HG03103 (cell line): ENCODE data around the gene C1orf50.
A peak's percentile ranks its signal among the peaks of the same experiment; 100 is the strongest.

Experiments
- ATAC-seq: cut with Tn5 transposase; IDR thresholded peaks from one replicate; pipeline ENCODE4 v1.9.1; 2021; ENCODE audit warnings: low read depth; ENCODE audit not compliant: unreplicated experiment

The C1orf50 gene

DNA sequence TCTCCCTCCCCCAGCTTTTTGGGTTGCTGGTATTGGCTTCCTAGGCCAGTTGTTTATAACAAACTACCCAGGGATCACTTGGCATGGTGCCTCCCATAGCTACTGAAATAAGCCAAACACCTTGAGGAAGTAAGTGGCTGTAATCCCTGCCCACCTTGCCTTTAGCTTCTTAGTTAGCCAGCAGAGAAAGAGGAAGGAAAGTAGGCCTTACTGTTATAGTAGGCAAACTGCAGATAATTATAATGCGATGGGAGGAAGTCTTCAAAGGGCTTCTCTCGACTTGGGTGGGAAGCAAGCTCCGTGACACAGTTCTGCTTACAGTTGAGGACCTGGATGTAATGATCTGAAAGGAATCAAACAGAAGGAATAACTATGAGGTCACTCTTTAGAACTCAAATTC lies 8.4 kb upstream of the C1orf50 start:
- no peak for ATAC-seq

DNA sequence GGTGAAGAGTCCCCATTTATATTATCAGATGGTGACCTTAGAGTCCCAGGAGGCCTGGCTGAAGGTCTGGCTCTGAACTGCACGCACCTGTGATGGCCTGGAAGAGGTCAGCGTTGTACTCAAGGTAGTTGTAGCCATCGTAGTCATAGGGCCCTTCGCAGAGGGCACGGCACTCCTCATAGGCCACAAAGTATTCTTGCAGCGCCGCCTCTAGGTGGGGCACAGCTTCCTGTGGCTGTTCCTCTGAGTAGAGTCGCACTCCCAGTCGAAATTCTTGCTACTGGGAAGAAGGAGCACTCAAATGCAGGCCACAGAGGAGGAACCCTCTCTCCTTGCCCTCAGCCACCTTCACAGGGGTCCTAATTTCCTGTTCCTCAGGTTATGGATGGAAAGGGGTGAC lies 7.9 kb upstream of the C1orf50 start:
- no peak for ATAC-seq

DNA sequence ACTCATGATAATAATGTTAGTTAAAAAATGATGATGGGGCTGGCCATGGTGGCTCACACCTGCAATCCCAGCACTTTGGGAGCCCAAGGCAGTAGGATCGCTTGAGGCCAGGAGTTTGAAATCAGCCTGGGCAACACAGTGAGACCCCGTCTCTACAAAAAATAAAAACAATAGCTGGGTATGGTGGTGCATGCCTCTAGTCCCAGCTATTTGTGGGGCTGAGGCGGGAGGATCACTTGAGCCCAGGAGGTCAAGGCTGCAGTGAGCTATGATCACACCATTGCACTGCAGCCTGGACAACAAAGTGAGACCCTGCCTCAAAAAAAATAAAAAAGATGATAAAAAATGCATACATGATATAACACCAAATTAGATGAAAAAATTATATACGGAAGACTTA lies 5.5 kb upstream of the C1orf50 start:
- no peak for ATAC-seq

DNA sequence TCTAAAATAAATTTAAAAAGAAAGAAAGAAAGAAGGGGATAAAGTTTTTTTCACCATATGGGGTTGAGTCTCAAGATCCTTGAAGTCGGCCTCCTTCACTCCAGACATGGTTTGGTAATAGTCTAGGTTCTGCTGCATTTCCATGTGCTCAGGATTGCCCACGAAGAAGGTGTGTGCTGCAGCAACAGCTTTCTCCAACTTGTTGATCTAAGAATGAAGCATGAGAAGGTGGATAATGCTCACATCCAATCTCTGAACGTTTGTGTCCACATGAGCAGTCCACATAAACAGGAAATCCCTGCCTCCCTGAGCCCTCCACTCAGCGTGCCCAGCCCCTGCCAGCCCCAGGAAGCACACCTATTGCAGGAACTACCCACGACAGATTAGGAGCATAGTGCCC lies 4.8 kb upstream of the C1orf50 start:
- no peak for ATAC-seq

DNA sequence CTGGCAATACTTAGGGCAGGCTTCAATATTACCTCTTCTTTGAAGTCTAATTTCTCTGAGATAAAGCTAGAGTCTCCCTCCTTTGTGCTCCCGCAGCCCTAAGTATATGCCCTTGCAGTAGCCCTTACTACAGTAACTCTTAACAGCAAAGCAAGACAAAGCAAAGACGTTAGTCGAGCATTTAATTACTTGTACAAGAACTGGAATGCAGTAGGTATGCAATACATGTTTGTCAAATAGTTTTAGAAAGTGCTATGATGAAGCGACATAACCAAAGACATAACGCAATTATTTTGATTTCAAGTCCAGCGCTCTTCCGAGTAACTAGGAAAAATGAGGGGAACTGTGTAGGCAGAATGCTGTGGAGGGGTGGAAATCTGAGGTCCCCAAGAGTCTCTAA lies 1.8 kb upstream of the C1orf50 start:
- no peak for ATAC-seq

DNA sequence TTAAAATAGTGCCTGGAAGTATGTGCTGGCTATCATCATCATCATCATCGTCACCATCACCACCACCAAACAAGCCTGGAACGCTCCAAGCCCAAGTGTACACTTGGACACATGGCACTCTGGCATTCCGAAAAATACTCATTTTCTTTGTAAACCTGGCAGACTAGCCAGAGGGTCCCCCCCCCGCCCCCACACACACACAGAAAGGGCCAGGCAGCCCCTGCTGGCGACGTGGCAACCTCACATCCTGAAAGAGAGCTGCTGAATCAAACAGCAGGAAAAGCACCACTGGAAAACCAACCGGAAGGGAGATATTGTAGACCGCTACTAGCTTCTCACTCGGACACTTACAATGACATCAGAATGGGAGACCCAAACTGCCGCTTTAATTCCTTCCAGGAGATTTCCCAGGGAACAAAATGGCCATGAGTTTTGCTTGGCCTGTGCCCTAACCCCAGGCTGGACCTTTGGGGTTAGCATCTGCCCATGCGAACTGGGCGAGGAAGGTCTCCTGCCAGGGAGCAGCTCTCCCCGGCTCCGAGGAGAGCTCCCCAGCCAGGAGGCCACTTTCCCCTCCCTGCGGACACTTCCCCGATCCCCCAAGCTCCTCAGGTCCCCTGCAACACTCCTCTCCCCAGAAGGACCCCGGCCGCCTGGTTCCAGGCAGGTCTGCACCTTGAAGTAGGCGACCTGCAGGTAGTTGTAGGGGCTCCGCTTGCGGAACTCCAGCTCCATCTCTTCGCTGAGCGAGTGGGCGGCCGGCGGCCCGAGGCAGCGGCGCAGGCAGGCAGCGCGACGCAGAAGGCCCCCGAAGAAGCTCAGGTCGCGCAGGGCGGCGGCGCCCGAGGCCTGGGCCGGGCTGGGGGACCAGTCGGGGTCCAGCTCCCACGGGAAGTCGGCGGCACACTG lies 963 bp upstream of the C1orf50 start:
- peak; percentile 17 for ATAC-seq

DNA sequence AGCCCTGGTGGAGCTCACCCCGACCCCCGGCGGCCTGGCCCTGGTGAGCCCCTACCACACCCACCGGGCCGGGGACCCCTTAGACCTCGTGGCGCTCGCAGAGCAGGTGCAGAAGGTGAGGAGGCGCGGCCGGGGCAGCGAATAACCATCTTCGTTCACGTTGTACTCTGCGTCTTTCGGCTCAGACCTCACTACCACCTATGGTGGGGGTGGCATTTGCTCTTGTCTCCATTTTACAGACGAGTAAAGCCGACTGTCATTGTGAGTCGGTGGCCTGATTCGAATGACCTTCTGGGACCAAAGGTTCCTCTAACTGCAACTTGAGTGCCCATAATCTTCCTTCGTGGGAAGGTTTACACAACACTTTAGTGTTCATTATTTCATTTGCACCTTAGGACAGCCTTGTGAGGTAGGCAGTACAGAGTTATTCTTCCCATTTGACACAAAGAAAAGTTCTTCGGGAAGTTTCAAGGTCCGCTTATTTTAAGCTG lies 506 bp downstream of the C1orf50 start:
- peak; percentile 24 for ATAC-seq

DNA sequence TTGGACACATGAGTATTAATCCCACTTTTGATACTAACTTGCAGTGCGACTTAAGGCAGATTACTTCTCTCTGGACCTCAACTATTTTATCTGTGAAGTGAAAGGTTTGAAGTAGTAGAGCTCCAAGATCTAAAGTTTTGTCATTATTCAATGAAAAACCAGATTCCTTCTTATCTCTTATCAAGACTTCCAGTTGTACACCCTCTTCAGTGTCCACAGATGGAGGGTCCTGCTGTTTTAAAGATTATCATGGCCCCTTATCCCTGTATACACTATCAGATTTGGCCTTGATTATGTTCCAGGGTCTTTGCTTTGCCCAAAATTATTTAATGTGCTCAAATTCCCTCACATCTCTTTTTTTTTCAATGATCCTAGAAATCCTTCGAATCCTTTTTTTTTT lies 1.1 kb downstream of the C1orf50 start:
- no peak for ATAC-seq

DNA sequence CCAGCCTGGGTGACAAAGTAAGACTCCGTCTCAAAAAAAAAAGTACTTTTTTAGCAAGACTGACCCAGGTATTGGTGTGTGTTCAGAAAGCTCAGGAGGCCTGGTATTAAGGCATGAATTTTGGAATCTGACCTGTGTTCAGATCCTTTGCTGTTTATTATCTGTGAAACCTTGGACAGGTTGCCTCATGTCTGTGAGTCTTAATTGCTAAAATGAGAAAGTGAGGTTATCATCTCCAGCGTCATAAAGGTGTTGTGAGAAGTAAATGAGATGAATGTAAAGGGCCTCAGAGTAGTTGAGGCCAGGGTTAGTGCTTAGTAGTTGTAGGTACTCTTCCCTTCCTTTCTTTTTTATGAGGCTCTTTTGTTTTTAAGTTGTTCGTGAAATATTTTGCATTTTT lies 2.8 kb downstream of the C1orf50 start:
- ATAC-seq, result no peak

DNA sequence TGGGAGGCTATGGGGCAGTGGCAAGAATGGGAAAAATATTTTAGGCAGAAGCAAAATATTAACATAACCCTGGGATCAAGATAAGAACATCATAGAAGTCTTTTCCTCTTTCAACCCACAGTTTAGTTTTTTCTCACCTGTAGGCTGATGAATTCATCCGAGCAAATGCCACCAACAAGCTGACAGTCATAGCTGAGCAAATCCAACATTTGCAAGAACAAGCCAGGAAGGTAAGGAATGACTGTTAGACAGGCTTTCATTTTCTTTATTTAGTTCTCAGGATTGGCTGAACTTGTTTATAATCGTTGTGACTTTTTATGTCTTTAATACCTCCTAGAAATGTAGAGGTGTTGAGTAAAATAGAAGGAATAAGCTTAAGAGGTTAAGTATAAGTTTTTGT lies 6.4 kb downstream of the C1orf50 start:
- ATAC-seq, result no peak

DNA sequence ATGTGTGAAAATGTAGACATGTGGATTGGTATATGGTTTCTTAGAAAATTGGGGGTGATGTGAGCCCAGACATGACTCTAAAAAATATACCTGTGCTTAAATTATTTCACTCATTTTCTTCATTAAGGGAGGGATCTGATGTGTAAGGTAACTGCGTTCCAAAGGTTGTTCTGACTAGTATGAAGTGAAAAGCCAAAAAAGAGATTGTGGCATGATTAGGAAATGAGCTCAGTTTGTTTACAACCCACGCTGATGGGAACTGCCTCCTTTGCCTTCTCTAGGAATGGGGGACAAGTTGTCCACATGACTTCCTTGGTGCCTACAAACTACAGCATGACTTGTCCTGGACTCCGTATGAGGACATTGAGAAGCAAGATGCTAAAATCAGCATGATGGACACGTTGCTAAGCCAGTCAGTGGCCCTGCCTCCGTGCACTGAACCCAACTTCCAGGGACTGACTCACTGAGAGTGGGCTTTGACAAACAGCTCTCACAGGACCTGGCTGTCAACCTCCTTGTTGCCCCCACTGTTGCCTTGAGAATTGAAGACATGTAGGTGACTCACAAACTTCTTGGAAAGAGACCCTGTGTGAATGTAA lies 8.0 kb downstream of the C1orf50 start:
- no peak for ATAC-seq

DNA sequence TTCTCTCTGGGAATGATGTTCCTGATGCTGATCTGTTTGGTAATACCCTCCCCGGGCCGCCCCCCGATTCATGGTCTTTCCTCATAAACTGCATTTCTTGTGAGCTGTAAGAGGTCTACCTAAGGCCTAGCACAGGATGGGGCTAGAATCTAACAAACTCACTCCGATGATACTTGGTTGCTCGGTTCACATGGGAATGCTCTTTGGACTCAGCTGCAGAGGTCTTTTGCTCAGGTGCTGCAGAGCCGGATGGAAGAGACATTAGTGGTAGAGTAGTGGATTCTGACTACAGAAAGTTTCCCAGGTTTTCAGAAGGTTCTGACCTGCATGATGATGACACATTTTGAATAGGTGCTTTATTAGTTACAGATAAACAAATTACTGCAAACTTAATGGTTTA lies 9.5 kb downstream of the C1orf50 start:
- ATAC-seq, result no peak

DNA sequence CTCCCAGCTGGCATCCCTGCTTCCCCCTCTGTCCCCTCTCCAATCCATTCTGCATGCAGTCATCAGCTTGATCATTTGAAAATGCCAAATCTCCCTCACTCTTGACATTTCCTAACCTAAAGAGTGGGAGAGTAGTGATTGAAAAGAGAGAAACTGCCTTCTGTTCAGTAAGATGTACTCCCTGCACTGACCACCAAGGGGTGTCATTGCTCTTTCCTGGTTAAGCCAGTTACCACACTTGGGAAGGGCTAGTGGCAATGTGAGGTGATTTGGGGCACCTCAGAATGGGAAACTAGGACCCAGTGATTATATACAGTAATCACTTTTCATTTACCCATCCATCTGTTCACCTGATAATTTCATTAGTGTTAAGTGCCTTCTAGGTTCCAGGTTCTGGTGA lies 10.8 kb downstream of the C1orf50 start:
- ATAC-seq, result no peak

DNA sequence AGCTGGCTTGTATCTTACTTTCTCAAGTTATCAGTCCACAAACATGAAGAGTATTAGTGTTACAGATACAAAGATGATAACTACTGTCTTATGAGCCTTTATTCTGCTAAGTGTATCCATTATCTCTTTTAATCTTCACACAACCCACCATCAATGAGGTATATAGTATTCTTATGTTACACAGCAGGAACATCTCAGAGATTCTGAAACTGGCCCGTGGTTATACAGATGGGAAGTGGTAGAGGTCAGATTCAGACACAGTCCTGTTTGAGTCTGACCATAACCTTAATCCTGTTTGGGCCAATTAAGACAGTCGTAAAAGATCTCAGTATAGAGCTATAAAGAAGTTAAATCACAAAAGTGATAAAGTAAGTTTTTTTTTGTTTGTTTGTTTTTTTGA lies 12.7 kb downstream of the C1orf50 start:
- ATAC-seq, result no peak

DNA sequence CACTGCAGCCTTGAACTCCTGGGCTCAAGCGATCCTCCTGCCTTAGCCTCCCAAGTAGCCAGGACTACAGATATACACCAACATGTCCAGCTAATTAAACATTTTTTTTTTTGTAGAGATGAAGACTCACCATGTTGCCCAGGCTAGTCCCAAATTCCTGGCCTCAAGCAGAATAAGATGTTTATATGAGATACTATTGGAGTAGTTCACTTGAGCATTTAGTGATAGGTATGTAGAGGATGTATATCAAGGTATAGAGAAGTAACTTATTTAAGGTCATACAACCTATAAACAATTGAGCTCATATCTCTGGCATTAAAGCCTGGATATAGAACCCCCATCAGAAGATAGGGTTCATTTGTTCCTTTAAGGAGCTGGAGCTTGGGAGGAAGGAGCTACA lies 13.1 kb downstream of the C1orf50 start:
- ATAC-seq, result no peak

DNA sequence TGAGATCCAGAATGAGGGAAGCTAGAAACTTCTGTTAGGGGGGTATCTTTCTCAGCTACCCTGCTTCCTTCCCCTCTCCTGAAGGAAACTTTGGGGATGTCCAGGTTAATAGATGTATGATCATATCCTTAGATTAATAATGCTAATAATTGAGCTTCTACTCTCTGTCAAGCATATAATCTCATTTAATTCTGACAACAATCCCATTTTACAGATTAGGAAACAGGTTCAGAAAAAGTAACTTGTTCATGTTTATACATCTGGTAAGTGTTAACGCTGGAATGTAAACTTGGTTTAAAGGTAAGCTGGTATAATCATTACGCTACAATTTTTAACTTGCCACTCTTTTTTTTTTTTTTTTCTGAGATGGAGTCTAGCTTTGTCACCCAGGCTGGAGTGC lies 16.0 kb downstream of the C1orf50 start:
- ATAC-seq, result no peak

DNA sequence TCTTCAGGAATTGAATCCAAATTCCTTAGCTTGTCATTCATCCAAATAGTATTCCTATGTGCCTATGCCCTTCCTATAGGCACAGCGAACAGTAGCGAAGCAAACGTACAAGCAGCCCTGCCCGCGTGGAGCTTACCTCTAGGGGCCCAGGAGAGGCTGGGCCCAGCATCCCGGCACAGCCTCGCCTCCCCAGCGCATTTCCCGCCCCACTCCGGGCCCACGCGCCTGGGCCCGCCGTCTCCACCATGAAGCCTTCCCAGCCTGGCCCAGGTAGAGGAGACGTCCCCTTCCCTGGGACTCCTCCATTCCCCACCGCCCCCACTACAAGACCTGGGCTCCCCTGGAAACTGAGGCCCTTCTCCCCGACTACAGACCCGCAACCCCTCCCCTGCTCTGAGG lies 17.5 kb downstream of the C1orf50 start:
- ATAC-seq, result no peak

DNA sequence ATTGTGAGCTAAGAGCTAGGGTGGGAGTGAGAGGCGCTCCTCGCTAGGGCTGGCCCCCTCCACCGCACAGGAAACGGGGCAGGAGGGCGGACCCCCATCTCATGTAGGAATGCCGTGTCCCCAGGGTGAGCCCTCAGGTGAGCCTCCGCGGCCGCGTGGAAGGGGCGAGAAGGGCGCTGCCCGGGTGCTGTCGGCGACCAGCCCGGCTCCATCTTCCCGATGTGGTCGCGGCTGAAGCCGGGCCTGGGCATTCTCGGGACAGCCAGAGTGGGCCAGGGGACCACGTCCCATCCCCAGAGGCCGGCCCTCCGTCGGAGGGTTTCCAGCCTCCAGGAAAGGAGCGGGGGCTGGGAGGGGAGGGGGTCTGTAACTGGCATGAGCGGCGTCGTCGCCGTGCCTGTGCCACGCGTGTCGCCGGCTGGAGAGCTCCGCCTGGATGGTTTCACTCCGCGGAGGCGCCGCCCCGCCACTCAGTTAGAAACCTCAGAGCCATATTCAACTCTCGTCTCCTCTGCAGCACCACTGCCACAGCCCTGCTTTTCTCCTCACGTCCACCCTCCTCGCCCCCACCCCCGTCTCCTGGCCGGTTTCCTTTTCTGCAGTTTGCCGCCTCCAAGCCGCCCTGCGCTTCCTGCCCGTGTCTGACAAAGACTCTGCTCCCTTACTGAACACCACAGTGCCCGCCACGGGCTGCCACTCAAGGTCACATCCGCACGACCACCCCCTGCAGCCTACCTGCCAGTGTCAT lies 18.1 kb downstream of the C1orf50 start, which contains the start of gene TMEM269:
TMEM269 (plus strand) TSS at position 46 of the 748 bp plus-strand sequence. CDS start 4,903 bp downstream, outside the sequence.
- ATAC-seq, result no peak

DNA sequence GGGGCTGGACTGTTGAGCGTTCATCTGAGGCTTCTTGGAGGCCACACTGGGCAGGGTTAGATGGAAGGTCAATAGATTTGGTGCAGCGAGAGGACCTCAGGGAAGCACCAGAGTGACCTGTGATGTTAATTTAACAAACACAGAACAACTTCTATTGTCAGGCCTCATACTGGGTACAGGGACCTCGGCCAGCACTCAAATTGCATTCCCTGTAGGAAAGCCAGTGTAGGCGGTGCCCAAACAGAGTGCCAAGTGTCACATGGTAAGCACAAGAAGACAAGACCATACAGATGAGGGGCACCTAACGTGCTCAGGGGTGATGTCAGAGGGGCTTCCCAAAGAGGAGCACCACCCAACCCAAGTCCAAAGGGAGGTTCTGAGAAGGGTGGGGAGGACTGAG lies 19.0 kb downstream of the C1orf50 start:
- ATAC-seq, result no peak

DNA sequence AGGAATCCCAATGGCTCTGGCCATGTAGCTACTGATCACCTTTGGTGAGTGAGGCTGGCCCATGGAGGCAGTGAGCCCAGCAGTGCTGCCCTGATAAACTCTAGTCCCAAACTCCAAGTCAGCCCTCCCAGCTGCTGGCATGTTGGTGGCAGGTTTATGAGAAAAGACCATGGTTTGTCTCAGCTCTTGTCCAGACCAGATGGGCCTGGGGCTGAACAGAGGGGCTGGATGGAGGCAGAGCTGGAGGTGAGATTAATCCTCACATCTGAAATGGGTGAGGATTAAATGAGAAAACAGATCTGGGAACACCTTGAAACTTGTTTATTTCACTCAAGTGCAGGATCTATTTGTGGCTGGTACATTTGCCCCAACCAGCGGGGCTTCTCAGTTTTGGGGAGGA lies 21.0 kb downstream of the C1orf50 start:
- no peak for ATAC-seq

DNA sequence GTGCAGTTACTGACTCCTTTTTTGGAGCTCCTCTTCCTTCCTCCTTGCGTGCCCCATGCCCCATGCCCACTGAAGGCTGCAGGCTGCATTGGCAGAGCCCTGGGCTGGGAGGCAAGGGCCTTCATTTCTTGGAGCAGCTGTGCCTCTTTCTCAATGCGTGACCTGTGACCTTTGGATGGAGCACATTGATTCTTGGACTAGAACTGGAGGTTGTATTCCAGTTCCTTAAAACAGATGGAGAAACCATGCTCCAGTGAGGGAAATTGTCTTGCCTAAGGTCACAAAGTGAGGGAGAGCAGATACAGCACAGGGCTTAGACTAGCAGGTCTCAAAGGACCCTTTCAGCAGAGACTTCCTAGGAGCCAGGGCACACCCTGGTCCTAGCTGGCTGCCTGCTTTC lies 26.8 kb downstream of the C1orf50 start:
- no peak for ATAC-seq
